Activated CD8-positive, alpha-beta memory T cell treated with anti-CD3 and anti-CD28 coated beads for 48 hours (primary cell): Measurements from ENCODE around the gene INPP5A.
A peak's percentile ranks its signal among the peaks of the same experiment; 100 is the strongest.
"Not testable (repeated sequence)": the region's sequence is repeated elsewhere in the genome, so short reads cannot be mapped to it uniquely, and the experiment has no call there.

Experiments
- DNase-seq, 3 experiments: peaks; one replicate each; pipeline ENCODE4 v3.0.0-alpha.2; 2020; ENCODE audit warnings: low read depth in 2 of 3, low spot score in 2 of 3

INPP5A gene

DNA sequence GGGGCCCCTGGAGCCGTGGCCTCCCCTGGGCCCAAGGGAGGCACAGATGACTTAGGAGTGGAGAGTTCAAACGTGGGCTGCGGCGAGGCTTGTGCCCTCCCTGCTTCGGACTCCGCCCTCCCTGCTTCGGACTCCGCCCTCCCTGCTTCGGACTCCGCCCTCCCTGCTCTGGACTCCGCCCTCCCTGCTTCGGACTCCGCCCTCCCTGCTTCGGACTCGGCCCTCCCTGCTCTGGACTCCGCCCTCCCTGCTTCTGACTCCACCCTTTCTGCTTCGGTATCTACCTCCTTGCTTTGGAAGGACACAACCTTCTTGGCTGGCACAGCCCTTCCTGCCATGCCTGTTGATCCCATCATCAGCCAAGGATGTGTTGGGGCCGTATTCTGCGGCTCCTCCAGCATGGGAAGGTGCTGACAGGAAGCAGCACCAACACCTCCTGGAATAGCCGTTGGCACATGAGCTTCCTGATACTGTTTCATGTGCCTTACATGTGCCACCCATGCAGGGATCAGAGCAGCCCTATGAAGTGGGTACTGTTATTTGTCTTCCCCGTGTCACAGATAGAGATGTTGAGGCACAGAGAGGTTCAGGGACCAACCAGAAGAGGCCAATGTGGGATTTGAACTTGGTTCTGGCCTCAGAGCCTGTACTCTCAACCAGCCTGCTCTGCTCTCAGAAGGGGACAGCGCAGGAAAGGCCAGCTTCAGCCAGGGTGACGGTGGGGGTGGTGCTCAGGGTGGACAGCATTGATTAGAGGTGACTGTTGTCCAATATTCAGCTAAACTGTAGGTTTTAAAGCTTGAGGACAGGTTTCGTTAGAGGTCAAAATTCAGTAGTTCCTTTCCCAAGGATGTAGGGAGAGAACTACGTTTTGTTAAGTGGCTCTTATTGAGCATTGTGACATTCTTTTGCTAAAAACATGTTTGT lies 133.9 kb downstream of the INPP5A start:
- no peak for DNase-seq

DNA sequence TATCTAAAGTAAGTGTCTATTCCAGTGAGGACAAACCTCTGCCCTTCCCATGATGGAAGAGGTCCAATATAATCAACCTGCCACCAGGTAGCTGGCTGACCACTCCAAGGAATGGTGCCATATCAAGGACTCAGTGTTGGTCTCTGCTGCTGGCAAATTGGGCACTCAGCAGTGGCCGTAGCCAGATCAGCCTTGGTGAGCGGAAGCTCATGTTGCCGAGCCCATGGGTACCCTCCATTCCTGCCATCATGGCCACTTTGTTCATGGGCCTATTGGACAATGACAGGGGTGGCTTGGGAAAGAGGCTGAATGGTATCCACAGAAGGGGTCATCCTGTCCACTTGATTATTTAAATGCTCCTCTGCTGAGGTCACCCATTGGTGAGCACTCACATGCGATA lies 136.2 kb downstream of the INPP5A start:
- not testable (repeated sequence) for DNase-seq

DNA sequence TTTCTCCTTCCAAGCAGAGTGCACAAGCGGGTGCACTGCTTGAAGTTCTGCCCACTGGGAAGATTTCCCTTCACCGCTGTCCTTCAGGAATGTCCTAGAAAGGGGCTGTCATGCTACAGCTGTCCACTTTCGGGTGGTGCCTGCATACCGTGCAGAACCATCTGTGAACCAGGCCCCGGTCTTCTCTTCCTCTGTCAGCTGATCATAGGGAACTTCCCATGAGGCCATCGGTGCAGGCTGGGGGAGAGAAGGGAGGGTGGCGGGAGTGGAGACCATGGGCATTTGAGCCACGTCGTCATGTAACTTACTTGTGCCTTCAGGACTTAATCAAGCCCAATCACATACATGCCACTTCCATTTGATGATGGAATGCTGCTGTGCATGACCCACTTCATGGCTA lies 136.7 kb downstream of the INPP5A start:
- DNase-seq: no peak

DNA sequence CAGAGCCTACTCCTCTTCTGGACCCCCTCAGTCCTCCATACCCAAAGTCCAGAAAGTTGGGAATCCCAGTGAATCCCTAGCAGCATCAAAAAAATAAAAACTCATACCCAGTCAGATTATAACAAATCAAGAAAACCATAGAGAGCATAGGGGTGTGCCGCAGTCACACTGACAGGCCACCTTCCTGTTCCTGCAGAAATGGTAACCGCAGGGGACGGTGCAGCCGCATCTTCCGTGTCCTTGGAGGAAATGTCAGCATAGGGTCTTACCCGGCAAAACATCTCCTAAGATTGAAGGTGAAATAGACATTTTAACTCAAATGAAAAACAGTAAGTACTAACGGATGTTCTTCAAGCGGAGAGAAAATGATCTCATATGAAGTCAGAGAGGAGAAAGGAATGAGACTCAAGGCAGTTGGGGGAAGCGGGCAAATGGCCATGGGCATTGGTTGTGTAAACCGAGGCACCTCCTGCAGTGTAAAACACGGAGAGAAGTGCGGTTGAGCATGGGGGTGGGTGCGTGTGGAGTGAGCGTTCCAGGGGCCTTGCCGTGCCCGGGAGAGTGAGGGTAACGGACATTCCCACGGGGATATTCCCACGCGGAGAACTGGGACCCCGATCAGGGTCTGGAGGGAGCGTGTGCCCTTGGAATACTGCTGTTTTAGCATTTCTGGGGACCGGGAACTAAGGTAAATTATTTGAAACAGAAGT lies 137.6 kb downstream of the INPP5A start:
- no peak for DNase-seq

DNA sequence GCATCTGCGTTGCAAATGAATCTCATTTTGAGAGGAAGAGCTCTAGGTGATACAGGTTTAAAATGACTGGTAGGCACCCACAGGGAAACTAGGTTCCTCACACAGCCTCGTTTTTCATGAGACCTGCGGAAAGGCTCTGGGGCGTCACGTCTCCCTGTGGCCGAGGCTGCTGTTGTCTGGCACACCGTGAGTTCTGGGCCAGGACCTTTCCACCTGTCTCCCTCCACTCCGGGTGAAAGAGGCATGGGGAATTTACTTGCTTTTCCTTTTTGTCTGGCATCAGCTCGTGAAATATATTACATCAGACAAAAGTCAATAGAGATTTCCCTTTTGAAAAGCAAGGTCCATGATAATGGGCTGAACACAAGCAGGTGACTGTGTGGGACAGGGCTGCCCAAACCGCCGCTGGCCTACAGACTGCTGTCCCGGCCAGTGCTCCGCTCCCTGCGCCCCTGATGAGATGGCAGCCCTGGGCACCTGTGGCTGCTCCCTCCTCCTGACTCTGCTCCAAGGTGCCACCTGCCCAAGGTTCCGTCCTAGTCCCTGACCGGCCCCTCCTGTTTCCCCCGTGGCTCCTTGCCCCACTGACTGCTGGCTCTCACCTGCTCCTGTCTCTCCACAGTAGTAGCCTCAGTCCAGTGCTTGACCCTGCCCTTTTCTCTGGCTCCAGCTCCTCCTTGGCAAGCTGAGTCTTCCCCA lies 138.8 kb downstream of the INPP5A start:
- no peak for DNase-seq

DNA sequence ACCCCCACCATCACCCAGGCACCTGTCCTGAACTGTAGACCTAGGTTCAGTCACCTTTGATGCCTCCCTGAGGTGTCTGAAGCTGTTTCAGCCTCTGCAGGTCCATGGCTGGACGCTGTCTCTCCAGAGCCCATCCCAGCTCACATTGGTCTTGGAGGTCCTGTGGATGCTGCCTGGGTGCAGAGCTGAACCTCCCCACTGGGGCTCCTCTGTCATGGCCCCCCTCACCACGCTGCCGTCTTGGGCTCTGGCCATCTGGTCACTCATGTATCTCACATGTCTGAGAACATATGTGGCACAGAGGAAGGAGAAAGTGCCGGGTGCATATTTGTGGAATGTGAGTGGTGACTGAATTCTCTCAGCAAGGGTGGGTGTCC lies 139.5 kb downstream of the INPP5A start:
- no peak for DNase-seq

DNA sequence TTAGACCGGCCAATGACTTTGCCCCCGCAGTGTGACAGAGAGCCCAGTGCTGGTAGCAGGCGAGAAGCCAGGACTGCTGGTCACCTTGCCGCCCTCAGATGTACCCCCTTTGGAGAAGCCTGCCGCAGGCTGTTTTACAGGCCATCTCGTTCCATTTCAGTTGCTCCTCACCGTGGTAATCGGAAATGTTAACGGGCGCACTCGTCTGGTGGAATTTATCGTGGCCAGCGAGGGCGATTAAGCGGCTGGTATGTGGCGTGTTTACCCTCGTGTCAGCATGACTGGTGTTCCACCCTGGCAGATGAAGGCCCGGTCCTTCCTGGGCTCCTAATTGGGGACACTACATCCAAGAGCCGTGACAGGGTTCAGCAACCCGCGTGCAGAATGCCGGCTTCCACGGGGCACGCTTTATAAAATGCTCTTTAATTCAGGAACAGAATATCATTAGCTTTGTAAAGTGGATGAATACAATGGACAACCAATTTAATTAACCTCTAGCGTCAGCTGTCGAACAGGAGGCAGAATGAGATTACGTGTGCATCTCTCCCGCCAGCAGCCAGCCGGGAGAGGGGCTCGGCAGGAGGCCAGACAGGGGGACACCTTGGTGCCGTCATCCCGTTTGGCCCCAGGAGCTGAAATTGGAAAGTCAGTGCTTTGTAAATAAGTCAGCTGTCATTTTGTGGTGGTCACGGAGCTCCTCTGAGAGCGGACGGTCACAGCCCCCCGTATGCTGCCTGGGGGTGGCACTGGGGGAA lies 140.1 kb downstream of the INPP5A start:
- DNase-seq: no peak

DNA sequence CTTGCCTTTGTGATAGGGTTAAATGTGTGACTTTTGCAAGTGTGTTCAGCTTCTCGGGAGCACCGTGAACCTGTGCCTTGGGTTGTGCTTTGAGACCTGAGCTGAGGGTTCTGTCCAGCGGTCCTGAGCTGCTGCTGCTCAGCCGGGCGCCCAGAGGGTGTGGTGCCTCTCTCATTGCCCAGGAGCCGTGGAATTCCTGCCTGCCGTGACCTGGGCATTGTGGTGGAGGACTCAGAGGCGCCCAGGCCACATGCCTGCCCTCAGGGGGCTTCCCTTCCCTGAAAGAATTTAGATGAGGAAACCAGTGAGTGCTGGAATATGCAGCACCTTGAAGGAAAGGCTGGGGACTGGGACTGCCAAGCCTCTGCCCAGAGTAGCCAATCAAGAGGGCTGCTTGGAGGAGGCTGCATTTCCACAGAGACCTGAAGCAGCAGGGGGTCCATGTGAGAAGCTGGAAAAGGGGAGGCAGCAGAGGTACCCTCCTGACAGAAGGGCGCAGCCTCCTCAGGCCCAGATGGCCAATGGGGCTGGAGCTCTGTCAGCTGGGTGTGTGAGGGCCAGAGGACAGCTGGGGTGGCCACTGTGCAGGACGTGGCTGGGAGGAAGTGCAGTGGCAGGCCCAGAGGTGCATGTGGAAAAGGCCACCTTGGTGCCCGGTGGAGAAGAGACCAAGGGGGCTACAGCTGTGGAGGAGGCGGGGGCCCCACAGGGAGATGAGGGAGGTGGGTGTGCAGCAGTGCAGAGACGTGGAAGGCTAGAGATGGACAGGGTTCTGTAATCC lies 141.0 kb downstream of the INPP5A start:
- DNase-seq: no peak

DNA sequence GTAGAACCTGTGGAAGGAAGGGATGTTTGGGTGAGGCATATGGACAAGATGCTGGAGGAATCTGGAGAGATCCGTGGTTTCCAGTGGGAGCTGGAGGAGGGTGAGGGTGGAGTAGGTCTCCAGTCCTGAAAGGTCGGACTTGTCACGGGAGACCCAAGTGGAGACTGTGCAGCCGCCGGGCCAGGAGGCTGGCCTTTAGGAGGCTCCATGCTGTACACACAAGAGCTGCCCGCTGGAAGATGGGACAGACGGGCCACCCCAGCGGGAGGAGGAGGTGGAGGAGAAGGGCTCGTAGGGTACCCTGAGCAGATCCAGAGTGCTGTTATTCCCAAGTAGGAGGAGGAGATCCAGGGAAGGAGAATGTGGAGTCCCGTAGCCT lies 141.6 kb downstream of the INPP5A start:
- no peak for DNase-seq

DNA sequence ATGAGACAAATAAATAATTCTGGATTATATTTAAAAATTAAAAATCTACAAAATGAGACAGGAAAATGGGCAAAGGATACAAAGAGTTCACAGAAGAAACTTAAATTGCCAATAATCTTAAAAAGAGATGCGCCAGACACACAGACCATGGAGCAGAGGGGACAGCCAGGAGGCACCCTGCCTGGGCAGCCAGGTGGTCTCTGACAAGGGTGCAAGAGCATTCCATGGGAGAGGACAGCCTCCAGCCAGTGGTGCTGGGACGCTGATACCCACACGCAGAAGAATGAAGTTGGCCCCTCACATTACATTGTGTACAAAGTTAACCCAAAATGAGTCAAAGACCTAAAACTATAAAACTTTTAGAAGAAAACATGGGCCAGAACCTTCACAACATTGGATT lies 142.1 kb downstream of the INPP5A start:
- DNase-seq: no peak

DNA sequence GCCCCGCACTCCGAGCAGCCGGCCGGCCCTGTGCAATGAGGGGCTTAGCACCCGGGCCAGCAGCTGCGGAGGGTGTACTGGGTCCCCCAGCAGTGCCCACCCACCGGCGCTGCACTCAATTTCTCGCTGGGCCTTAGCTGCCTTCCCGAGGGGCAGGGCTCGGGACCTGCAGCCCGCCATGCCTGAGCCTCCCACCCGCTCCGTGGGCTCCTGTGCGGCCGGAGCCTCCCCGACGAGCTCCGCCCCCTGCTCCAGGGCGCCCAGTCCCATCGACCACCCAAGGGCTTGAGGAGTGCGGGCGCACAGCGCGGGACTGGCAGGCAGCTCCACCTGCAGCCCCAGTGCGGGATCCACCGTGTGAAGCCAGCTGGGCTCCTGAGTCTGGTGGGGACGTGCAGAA lies 143.2 kb downstream of the INPP5A start:
- DNase-seq: not testable (repeated sequence)

DNA sequence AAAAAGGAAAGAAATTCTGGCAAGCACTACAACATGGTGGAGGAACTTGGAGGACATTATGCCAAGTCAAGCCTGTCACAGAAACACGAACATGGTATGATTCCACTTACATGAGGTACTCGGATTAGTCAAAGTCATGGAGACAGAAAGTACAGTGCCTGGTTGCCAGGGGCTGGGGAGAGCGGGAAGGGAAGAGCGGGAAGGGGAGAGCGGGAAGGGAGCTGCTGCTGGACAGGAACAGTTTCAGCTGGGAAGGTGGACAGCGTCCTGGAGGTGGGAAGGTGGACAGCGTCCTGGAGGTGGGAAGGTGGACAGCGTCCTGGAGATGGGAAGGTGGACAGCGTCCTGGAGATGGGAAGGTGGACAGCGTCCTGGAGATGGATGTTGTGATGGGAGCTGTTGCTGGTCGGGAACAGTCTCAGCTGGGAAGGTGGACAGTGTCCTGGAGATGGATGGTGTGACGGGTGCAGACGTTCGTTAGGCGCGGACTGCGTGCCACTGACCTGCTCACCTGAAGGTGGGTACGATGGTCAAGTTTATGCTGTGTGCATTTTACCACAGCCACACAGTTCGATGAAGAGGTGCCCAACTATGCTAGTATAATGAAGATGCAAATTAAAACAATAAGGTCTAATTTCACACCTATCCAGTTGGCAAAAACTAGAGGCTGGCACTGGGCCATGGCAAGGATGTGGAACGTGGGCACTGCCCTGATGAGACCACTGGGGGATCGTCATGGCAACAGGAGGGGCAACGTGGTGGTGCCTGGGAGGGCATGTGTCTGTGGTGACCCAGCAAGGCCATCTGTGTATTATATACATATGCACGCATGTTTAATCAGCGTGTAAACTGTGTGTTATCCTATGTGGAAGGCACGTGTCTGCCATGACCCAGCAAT lies 144.5 kb downstream of the INPP5A start:
- DNase-seq: no peak

DNA sequence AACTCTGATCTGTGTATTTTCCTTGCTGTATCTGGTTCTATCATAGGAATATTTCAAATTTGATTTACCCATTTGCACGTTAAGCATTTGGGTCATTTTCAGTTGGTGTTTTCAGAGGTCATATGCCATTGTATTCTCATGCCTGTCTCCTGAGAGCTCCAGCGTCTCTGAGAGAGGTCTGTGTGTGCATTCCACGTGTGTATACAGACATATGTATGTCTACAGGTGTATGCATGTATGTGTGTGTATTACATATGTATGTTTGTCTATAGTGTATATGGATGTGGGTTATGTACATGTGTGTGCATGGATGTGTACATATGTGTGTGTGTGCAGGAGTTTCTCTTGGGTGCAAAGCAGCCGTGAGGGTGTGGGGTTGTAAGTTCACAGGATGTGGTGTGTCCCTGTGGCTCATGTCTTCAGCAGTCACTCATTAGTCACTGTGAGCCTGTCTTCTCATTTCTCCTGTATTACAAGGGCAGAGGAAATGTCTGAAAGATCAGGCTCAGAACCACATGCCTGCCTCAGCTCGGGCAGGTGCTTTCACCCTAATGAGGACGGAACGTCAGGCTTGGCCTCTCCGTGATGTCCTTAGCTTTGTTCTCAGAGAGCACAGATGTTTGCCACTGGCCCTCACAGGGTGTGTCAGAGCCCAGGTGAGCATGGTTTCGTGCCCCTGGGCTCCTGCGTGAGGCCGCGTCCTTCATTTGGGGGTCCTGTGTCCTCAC lies 146.7 kb downstream of the INPP5A start:
- peak in 1 of 3 experiments; percentile 10 for DNase-seq

DNA sequence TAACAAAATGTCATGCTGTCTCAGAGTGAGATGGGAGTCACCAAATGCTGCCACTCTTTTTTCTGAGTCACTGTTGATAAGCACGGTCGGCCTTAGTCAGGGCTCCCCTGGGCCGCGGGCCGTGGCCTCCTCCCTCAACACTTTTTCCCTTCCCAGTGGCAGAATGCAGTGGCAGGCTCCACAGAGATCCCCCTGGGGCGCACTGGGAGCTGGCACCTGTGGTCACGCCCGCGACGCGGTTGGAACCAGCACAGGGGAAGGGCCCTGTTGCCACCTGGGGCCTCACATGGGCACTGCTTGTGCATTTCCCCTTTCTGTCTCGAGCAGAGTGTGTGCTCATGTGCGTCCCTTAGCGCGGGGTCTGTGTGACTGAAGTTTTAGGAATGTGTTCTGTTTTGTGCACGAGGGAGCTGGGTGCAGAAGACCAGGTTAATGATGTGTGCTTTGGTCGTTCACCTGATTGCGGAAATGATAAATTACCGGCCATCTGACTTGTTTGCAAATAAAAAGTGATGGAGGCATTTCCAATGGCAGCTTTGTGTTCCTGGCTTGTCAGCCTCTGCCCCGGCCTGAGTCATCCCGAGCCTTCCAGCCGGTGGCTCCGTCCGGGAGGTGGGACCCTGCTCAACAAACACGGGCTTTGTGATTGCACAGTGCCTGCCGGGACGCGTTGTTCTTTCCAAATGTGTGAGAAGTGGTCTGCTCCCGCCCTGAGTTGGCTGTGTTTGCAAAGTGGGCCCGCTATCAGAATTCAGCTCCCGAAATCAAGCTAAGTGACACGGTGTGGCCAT lies 147.7 kb downstream of the INPP5A start:
- no peak for DNase-seq

DNA sequence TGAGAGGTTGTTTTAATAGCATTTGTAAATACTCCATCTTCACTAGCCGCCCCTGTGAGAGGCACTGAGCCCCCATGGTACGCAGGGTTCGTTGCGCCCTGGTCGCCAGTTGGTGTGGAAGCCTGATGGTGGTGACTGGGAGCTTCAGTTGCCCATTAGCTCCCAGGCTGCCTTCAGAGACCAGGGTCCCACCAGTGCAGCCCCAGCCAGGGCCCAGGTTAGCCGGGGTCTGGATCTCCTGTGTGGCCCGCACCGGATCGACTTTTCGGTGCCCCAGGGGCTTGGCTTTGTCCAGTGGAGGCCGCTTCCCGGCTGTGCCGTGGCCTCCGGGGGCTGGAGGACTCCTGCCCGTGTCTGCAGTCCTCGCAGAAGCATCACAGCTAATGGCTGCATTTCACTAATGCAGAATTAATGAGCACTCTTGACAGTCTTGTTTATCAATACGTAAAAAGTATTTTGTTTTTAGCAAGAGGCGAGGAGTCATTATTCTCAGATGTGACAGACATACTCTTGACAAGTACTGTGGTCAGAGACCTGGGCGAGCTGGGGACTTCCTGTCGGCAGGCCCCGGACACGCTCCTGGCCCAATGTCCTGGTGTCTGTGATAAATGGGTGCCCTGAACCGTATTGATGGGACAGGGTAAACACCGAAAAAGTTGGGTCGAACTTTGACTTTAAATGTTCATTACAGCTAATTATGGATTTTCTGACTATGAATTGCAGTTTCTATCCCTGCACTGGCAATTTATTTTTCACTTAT lies 148.5 kb downstream of the INPP5A start:
- no peak for DNase-seq

DNA sequence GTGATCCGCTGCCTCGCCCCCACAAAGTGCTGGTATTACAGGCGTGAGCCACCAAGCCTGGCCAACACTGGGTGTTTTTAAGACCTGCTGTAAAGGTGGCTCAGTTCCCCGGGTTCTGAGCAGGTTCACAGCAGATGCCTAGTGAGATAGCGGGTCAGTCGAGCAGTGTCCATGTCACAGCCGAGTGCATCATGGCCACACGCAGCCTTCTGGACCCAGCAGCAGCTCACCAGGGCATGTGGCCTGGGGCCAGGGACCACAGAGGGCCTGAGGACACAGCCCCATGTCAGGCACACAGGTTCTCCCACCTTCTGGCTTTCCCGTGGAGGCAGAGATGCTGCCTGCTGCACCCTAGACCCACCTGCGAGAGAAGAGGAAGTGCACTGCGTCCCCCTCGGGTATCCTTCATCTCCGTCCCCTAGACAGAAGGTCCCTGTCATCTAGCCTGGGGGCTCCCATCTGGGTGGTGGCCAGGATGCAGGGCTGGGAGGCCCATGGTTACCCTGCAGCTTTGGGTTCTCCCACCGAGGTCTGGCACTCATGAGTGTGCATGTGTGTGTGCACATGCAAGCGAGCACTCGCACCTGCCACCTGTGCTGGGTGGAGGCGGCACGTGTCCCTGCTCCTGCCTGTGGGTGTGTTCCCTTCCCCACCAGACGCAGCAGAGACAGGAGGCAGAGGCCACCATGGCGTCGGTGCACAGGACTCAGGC lies 149.8 kb downstream of the INPP5A start:
- DNase-seq: no peak
